GM12878 (cell line): ENCODE measurements around the gene ASB3. TPM values are rescaled to one million over a fixed set of nuclear protein-coding genes. Genes with fewer than 3 reads are reported as not detected.

Experiments used
- ATAC-seq: fragments of 200-7000 bp; cut with Tn5 transposase; 3 replicates; pipeline ENCODE4 v1.9.1; 2020; ENCODE audit warnings: mild to moderate bottlenecking, moderate library complexity
- BruUV-seq: library from RNA; stranded (reverse); fragments of 400-500 nt; replicated peaks from 2 replicates; lab custom pipeline; 2021; lab: Mats Ljungman, UMichigan
- CTCF ChIA-PET: fragments of 300-600 bp; sonication (Branson Sonifier 250); formaldehyde crosslinking; extraction: SDS; loops from one replicate; lab custom pipeline; 2021; ENCODE audit warnings: inconsistent platforms; lab: Yijun Ruan, JAX
- POLR2A ChIA-PET: fragments of 350-600 bp; formaldehyde crosslinking; extraction: SDS; loops from one replicate; lab custom pipeline; 2021; ENCODE audit warnings: inconsistent platforms; lab: Charles Lee
- RAD21 ChIA-PET: fragments of 300-600 bp; sonication (Branson Sonifier 250); formaldehyde crosslinking; loops from one replicate; lab custom pipeline; 2023; ENCODE audit warnings: antibody characterized with exemption; ENCODE audit not compliant: unreplicated experiment; lab: Charles Lee
- SMC1A ChIA-PET: fragments of 300-600 bp; sonication (Branson Sonifier 250); formaldehyde crosslinking; loops from one replicate; lab custom pipeline; 2023; ENCODE audit not compliant: unreplicated experiment, uncharacterized antibody; lab: Charles Lee
- DNase-seq: peaks from one replicate; pipeline ENCODE4 v3.0.0-alpha.2; 2011; ENCODE audit warnings: low read depth, low spot score
- FAIRE-seq: peaks from 3 replicates; lab custom pipeline; 2011; peaks lifted over from hg19 to GRCh38; lab: Jason Lieb, UNC
- H2AFZ ChIP-seq: 2 replicates; pipeline ENCODE4 v1.6.0; 2011; ENCODE audit warnings: low read depth, low read length, control low read depth; ENCODE audit not compliant: control insufficient read depth
- H3K27ac ChIP-seq: 2 replicates; pipeline ENCODE4 v1.5.1; 2011; ENCODE audit warnings: control low read depth; ENCODE audit not compliant: control insufficient read depth, insufficient read depth
- H3K27me3 ChIP-seq, 2 experiments: replicated peaks in 1 of 2; 2 replicates each; pipeline versions ENCODE4 v1.6.0 to v1.6.1; 2011; ENCODE audit warnings: low read length in 1 of 2; ENCODE audit not compliant: control insufficient read depth in 2 of 2, insufficient read depth in 2 of 2
- H3K36me3 ChIP-seq, 2 experiments: 2 replicates each; pipeline ENCODE4 v1.5.1; 2011; ENCODE audit warnings: low read length in 1 of 2; ENCODE audit not compliant: control insufficient read depth in 2 of 2, insufficient read depth in 2 of 2
- H3K4me1 ChIP-seq: 2 replicates; pipeline ENCODE4 v1.6.1; 2011; ENCODE audit warnings: mild to moderate bottlenecking, low read length, moderate library complexity, mixed read lengths; ENCODE audit not compliant: control insufficient read depth, insufficient read depth
- H3K4me2 ChIP-seq: 2 replicates; pipeline ENCODE4 v1.6.0; 2011; ENCODE audit warnings: control low read depth; ENCODE audit not compliant: control insufficient read depth, insufficient read depth
- H3K4me3 ChIP-seq: fragments of 200-600 bp; sonication (generic); 2 replicates; pipeline ENCODE4 v1.5.1; 2016
- H3K79me2 ChIP-seq: 2 replicates; pipeline ENCODE4 v1.6.0; 2011; ENCODE audit warnings: low read length; ENCODE audit not compliant: control insufficient read depth, insufficient read depth
- H3K9ac ChIP-seq: 2 replicates; pipeline ENCODE4 v1.8.0; 2011; ENCODE audit warnings: low read length, control low read depth, mixed read lengths; ENCODE audit not compliant: control insufficient read depth, insufficient read depth
- H3K9me3 ChIP-seq: replicated peaks from 3 replicates; pipeline ENCODE4 v1.5.1; 2011; ENCODE audit warnings: mild to moderate bottlenecking, low read length; ENCODE audit not compliant: control insufficient read depth, insufficient read depth
- H4K20me1 ChIP-seq: 2 replicates; pipeline ENCODE4 v1.6.0; 2011; ENCODE audit not compliant: control insufficient read depth, insufficient read depth
- FOXK2 ChIP-seq: fragments of 450-650 bp; IDR thresholded peaks from 2 replicates; pipeline ENCODE4 v1.6.1; 2017; ENCODE audit warnings: mild to moderate bottlenecking, moderate library complexity
- NKRF ChIP-seq: fragments of 450-650 bp; conservative IDR thresholded peaks from 2 replicates; pipeline ENCODE4 v1.6.1; 2017; ENCODE audit warnings: mild to moderate bottlenecking, moderate library complexity
- NR2C1 ChIP-seq: fragments of 450-650 bp; IDR thresholded peaks from 2 replicates; pipeline ENCODE4 v1.6.1; 2017; ENCODE audit warnings: antibody characterized with exemption, mild to moderate bottlenecking, moderate library complexity
- PAX5 ChIP-seq: IDR thresholded peaks from 2 replicates; pipeline ENCODE4 v1.6.1; 2011; ENCODE audit warnings: low read depth, low read length, borderline replicate concordance
- PAX8 ChIP-seq: fragments of 450-650 bp; IDR thresholded peaks from 2 replicates; pipeline ENCODE4 v1.6.1; 2017; ENCODE audit warnings: mild to moderate bottlenecking, moderate library complexity
- POLR2AphosphoS2 ChIP-seq: IDR thresholded peaks from 2 replicates; pipeline ENCODE4 v1.6.1; 2011; ENCODE audit warnings: low read depth, mild to moderate bottlenecking, low read length, improper control_type of control experiment, moderate library complexity
- RAD51 ChIP-seq: fragments of 450-650 bp; IDR thresholded peaks from 2 replicates; pipeline ENCODE4 v1.6.1; 2016; ENCODE audit warnings: moderate library complexity, mild to moderate bottlenecking, inconsistent platforms
- RFX5 ChIP-seq: IDR thresholded peaks from 2 replicates; pipeline ENCODE4 v1.6.1; 2011; ENCODE audit warnings: low read depth, low read length, improper control_type of control experiment
- SMAD1 ChIP-seq: fragments of 450-650 bp; IDR thresholded peaks from 2 replicates; pipeline ENCODE4 v1.6.1; 2018; ENCODE audit warnings: mild to moderate bottlenecking, low read depth; ENCODE audit not compliant: partially characterized antibody
- TCF12 ChIP-seq: IDR thresholded peaks from 2 replicates; pipeline ENCODE4 v1.6.1; 2011; ENCODE audit warnings: low read depth, mild to moderate bottlenecking, low read length
- WGBS: methylation state at CpG from one replicate; pipeline ENCODE4 v1.1.6; 2016; ENCODE audit warnings: low lambda C conversion rate; ENCODE audit not compliant: insufficient replicate concordance, insufficient coverage; ENCODE audit errors: missing lambda C conversion rate; 5-methylcytosine and 5-hydroxymethylcytosine counted together
- in situ Hi-C: fragments of 300-500 bp; cut with MboI; formaldehyde crosslinking; loops from 9 replicates; pipeline ENCODE4 v1.14.3; 2018; ENCODE audit warnings: mixed read lengths
- intact Hi-C: fragments of 100-400 bp; cut with micrococcal nuclease; formaldehyde crosslinking; loops from one replicate; pipeline ENCODE4 v1.14.2; 2022; ENCODE audit not compliant: unreplicated experiment
- polyA plus RNA-seq, 11 experiments: library from polyadenylated mRNA; depleted of rRNA in 4 of 11; unstranded in 6 of 11; stranded (reverse) in 5 of 11; fragments of >200 nt; fragmentation: Nextera tagmentation in 4 of 11; fragmentation: Illumina TruSeq in 1 of 11; extraction: Ambion mirVana in 4 of 11; extraction: Trizol in 1 of 11; gene quantifications; 1 replicate in 1 of 11; 2 replicates in 10 of 11; pipeline versions ENCODE4 v1.2.1 to v1.2.3, GENCODE V29; 2011 to 2016; ENCODE audit warnings: inconsistent platforms in 2 of 11, missing spikeins in 2 of 11, low read depth in 1 of 11
- total RNA-seq, 4 experiments: library from RNA; depleted of rRNA in 3 of 4; stranded (reverse); fragments of >200 nt in 3 of 4; fragmentation: Illumina TruSeq in 1 of 4; extraction: Trizol in 1 of 4; gene quantifications; 2 replicates each; pipeline versions ENCODE4 v1.2.1 to v1.2.3, GENCODE V29; 2013 to 2021

ASB3 gene
- total and polyA plus RNA-seq, 10 of the 15 experiments (the other 5 are each of a cell fraction or from before 2014, with no cell fraction given): 16.4 to 30.9 (median 22.6) TPM

DNA sequence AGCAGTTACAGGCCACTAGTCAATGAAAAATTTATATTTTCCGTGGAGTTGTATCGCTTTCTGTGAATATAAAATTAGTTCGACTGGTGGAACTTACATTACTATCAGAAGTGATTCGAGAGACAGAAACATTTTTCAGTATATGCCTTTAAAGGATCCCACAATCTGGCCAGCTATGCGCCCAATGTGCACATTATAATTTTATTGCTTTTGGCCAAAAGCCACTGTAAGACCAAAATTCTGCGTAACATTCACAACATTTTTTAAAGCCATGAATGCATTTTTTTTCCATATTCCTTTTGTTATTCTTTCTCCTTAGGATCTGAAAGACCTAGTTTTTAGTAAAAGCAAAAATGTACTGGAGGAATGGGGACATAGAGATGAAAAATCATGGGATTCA lies 150.2 kb downstream of the ASB3 start:
- no peak overlapping the region for H3K27ac ChIP-seq
- SMC1A ChIA-PET: no interaction called here
- POLR2A ChIA-PET: no interaction called here
- in situ Hi-C loops: no loop called here
- CTCF ChIA-PET: no interaction called here
- ATAC-seq (no peak), DNase-seq (no peak), FAIRE-seq (no peak)
- no peaks in the 10 kb centered on the region for H3K36me3 ChIP-seq
- H3K4me1 ChIP-seq: no peaks in the 10 kb centered on the region
- intact Hi-C loops: no loop called here
- TF ChIP-seq TCF12 (no peak), NKRF (no peak), PAX8 (no peak), RAD51 (no peak), NR2C1 (no peak), POLR2AphosphoS2 (no peak), RFX5 (no peak), SMAD1 (no peak), FOXK2 (no peak), PAX5 (no peak)
- H3K4me2 ChIP-seq: no peak overlapping the region
- H3K9me3 ChIP-seq: no peaks in the 10 kb centered on the region
- no peaks in the 10 kb centered on the region for H3K27me3 ChIP-seq
- no peak overlapping the region for H3K9ac ChIP-seq
- BruUV-seq: no TSS peak
- no peak overlapping the region for H3K4me3 ChIP-seq
- H3K79me2 ChIP-seq: no peaks in the 10 kb centered on the region
- no peaks in the 10 kb centered on the region for H4K20me1 ChIP-seq
- H2AFZ ChIP-seq: no peak overlapping the region
- RAD21 ChIA-PET: no interaction called here
- WGBS: 75% methylated on average over 6 of the region's 6 CpGs
